Vagina (tissue), 2 donors: ENCODE data around the gene RAMP1.

Experiments
- CTCF ChIP-seq, 3 experiments: fragments of 450-650 bp in 2 of 3; fragments of 200-600 bp in 1 of 3; sonication (generic) in 1 of 3; IDR thresholded peaks; one replicate each; pipeline ENCODE4 v1.5.1; 2017 to 2019; ENCODE audit warnings: antibody characterized with exemption in 3 of 3, mild to moderate bottlenecking in 2 of 3, moderate library complexity in 2 of 3
- POLR2A ChIP-seq, 2 donors: fragments of 450-650 bp; IDR thresholded peaks; one replicate each; pipeline ENCODE4 v1.6.1; 2017; ENCODE audit warnings: antibody characterized with exemption in 2 of 2, mild to moderate bottlenecking in 2 of 2, moderate library complexity in 2 of 2

DNA sequence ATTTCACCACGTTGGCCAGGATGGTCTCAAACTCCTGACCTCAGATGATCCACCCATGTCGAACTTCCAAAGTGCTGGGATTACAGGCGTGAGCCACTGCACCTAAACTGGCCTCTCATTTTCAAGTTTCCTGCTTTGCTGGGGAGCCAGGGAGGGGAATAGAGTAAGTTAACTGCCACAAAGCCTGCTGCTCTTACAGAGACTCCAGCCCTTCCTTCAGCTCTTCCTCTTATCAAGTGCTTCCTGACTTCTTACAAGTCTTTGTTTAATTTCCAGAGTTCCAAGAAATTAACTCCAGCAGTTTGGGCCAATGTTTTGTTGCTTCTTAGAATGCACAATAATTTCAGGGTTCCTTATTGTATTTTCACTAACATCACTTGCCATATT lies 83.1 kb downstream of the RAMP1 start:
- TF ChIP-seq POLR2A (IDR thresholded peaks at IDR 0.05) = no peak
- TF ChIP-seq CTCF (IDR thresholded peaks at IDR 0.05) = no peak
